Uterus (tissue), 4 donors: ENCODE data around the gene CDK6. TPM values are rescaled to one million over a fixed set of nuclear protein-coding genes. Genes with fewer than 3 reads are reported as not detected.

Source experiments
- DNase-seq, 2 donors: peaks; one replicate each; pipeline ENCODE4 v3.0.0-alpha.2; 2019 to 2020
- H3K27ac ChIP-seq, 2 donors: fragments of 200-600 bp; sonication (generic); 1 replicate in 1 of 2; 2 replicates in 1 of 2; pipeline ENCODE4 v1.5.1; 2016 to 2018
- H3K27me3 ChIP-seq, 2 donors: fragments of 200-600 bp; sonication (generic); one replicate each; pipeline ENCODE4 v1.5.1; 2018 to 2019; ENCODE audit warnings: control low read depth in 1 of 2
- H3K36me3 ChIP-seq, 2 donors: fragments of 200-600 bp; sonication (generic); one replicate each; pipeline ENCODE4 v1.5.1; 2019; ENCODE audit warnings: control low read depth in 1 of 2
- H3K4me1 ChIP-seq, 2 donors: fragments of 200-600 bp; sonication (generic); one replicate each; pipeline ENCODE4 v1.5.1; 2018 to 2019; ENCODE audit warnings: control low read depth in 1 of 2
- H3K4me3 ChIP-seq, 2 donors: fragments of 200-600 bp; sonication (generic); 1 replicate in 1 of 2; 2 replicates in 1 of 2; pipeline ENCODE4 v1.5.1; 2018 to 2019; ENCODE audit warnings: mild to moderate bottlenecking in 1 of 2
- H3K9me3 ChIP-seq, 2 donors: fragments of 200-600 bp; sonication (generic); one replicate each; pipeline ENCODE4 v1.5.1; 2019; ENCODE audit warnings: control low read depth in 1 of 2
- POLR2A ChIP-seq, 2 donors: fragments of 450-650 bp; IDR thresholded peaks; one replicate each; pipeline ENCODE4 v1.6.1; 2016; ENCODE audit warnings: antibody characterized with exemption in 2 of 2, mild to moderate bottlenecking in 1 of 2, moderate library complexity in 1 of 2
- intact Hi-C: fragments of 100-400 bp; cut with DNase I; formaldehyde crosslinking; loops from one replicate; pipeline ENCODE4 v1.15.1; 2023; ENCODE audit warnings: low total_unique reads
- total RNA-seq, 4 donors: library from RNA; depleted of rRNA in 3 of 4; stranded (reverse); fragments of >200 nt in 3 of 4; gene quantifications; one replicate each; pipeline versions ENCODE4 v1.1.0 to v1.2.4, GENCODE V29; 2014 to 2023
- TF ChIP-seq, protein P1 (sequence below), 4 experiments: fragments of 200-600 bp in 2 of 4; fragments of 450-650 bp in 2 of 4; sonication (generic) in 2 of 4; IDR thresholded peaks; one replicate each; pipeline ENCODE4 v1.5.1; 2016 to 2019; ENCODE audit warnings: antibody characterized with exemption in 4 of 4, mild to moderate bottlenecking in 2 of 4, moderate library complexity in 1 of 4
- donor health status: DM: yes; HTN: yes; CAD: no.

The CDK6 gene
- total RNA-seq, 4 donors from 2014 or later = 5.9 to 117 (median 15.2) TPM

DNA sequence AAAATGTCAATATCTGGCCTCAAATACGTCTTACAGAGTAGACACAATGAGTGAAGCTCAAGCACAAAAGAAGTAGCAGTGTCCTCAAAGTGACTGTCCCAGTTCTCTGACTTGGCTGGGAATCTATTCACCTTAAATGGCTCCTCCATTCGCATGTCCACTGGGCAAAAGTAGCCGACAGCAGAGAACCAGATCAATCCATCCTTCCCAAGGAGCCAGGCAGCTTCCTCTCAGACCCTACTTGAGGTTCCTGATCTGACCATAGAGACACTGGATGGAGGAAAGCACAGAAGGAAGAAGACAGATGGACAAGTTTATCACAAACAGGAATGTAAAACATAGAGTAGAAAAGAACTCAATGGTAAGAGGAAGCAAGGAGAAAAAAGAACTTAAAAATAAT lies 53.5 kb downstream of the CDK6 start:
- Histone ChIP-seq H3K27me3 (peaks cover 0 to 3% of the 10 kb centered on the region in 2 donors), H3K4me3 (no peak overlapping the region), H3K4me1 (no peaks in the 10 kb centered on the region), H3K36me3 (no peaks in the 10 kb centered on the region), H3K27ac (no peak overlapping the region), H3K9me3 (no peaks in the 10 kb centered on the region)
- DNase-seq = no peak
- intact Hi-C loops = no loop called here
- TF ChIP-seq, protein P1, sequence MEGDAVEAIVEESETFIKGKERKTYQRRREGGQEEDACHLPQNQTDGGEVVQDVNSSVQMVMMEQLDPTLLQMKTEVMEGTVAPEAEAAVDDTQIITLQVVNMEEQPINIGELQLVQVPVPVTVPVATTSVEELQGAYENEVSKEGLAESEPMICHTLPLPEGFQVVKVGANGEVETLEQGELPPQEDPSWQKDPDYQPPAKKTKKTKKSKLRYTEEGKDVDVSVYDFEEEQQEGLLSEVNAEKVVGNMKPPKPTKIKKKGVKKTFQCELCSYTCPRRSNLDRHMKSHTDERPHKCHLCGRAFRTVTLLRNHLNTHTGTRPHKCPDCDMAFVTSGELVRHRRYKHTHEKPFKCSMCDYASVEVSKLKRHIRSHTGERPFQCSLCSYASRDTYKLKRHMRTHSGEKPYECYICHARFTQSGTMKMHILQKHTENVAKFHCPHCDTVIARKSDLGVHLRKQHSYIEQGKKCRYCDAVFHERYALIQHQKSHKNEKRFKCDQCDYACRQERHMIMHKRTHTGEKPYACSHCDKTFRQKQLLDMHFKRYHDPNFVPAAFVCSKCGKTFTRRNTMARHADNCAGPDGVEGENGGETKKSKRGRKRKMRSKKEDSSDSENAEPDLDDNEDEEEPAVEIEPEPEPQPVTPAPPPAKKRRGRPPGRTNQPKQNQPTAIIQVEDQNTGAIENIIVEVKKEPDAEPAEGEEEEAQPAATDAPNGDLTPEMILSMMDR (IDR thresholded peaks at IDR 0.05) = no peak
- TF ChIP-seq POLR2A (IDR thresholded peaks at IDR 0.05) = no peak

DNA sequence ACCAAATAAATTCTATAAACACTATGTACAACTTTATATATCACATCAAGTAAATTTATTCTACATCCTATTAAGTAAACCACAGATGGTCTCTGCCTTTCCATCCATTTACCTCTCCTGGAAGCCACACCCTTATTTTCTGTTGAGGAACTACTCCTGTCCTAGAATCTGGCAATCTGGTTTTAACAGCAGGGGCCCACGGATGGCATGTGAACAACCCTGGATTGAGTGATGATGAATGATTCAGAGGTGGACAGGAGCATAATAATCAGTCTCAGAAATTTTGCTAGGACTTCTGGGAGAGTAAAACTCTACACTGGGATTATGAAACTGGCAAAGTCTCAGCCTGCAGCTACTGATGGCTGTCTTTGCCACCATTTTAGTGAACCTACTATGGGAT lies 54.1 kb downstream of the CDK6 start:
- Histone ChIP-seq H3K4me1 (no peaks in the 10 kb centered on the region), H3K27ac (no peak overlapping the region), H3K9me3 (no peaks in the 10 kb centered on the region), H3K4me3 (no peak overlapping the region), H3K36me3 (no peaks in the 10 kb centered on the region), H3K27me3 (peaks cover 0 to 3% of the 10 kb centered on the region in 2 donors)
- no peak for DNase-seq
- intact Hi-C loops = no loop called here
- TF ChIP-seq, protein P1 (IDR thresholded peaks at IDR 0.05) = no peak
- TF ChIP-seq POLR2A (IDR thresholded peaks at IDR 0.05) = no peak

DNA sequence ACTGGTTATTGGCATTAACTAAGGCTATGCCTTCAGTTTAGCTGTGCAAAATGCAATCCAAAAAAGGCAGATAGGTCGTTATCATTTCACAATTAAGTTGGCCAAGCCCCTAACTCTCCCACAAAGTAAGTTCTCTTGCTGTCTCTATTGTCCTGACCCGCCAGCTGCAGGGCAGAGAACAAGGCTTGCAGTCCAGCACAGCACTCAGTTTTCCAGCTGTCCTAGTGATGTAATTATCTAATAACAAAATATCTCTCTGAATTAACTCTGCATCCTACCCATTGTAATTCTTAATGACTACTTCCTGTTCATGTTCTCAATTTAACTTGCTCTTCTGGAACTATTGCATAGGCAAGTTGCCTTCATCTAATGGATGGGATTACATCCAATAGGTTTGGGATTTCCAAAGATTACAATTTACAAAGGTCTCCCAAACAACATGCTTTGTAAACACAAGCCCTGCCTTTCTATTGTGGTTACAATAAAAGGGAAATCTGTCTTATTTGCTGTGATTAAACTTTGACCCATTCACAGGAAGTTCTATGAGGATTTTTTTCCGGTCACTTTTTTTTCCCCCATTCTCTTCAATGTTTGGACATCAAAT lies 55.2 kb downstream of the CDK6 start:
- DNase-seq = peak; percentile 30 to 43
- no peak for TF ChIP-seq POLR2A (IDR thresholded peaks at IDR 0.05)

DNA sequence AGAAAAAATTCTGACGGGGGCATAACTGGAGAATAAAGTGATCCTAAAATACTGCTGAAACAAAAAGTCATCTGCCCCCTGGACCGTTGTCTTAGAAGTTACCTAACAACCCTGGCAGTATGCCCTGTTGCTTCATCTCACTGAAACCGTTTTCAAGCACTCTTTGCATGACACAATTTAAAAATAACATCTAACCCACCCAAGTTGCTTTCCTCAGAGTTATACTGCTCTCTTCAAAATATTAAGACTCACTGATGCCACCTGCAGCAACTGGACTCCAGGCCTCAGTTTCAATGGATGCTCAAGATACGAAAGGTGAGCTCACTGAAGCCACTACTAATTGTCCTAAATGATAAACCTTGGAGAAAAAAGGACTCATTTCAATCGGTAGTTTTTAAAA lies 57.4 kb downstream of the CDK6 start:
- peak; percentile 40 to 68 for DNase-seq
- intact Hi-C loops = no loop called here
- H3K4me3 ChIP-seq = no peak overlapping the region

More for the DNA sequence above, 55.2 kb downstream of the CDK6 start:
- Histone ChIP-seq H3K27me3 (peaks cover 0 to 3% of the 10 kb centered on the region in 2 donors), H3K4me1 (no peaks in the 10 kb centered on the region), H3K36me3 (no peaks in the 10 kb centered on the region), H3K27ac (no peak overlapping the region), H3K4me3 (no peak overlapping the region), H3K9me3 (no peaks in the 10 kb centered on the region)
- intact Hi-C loops = no loop called here

DNA sequence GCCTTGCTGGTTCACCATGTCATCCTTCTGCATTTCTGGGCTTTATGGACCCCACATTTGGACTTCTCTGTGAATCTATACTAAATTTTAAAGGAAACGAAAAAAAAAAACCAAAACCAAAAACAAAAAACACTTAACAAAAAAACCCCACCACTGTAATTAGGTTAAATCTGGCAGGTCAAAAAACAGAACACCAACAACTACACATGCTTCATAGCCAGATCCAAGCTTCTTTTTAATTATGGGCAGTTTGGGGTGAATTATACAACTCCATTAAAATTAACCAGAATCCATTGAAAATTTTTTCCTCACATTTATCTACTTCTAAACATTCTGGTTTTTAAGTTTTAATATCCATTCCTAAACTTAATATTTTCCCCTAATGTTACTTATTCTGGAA lies 58.4 kb downstream of the CDK6 start:
- TF ChIP-seq POLR2A (IDR thresholded peaks at IDR 0.05) = no peak
- TF ChIP-seq, protein P1 (IDR thresholded peaks at IDR 0.05) = no peak

More for the DNA sequence above, 57.4 kb downstream of the CDK6 start:
- H3K27ac ChIP-seq = no peak overlapping the region
- TF ChIP-seq POLR2A (IDR thresholded peaks at IDR 0.05) = no peak
- TF ChIP-seq, protein P1 (IDR thresholded peaks at IDR 0.05) = no peak
- no peaks in the 10 kb centered on the region for H3K4me1 ChIP-seq
- H3K9me3 ChIP-seq = no peaks in the 10 kb centered on the region
- H3K27me3 ChIP-seq = peaks cover 0 to 3% of the 10 kb centered on the region in 2 donors
- no peaks in the 10 kb centered on the region for H3K36me3 ChIP-seq

More for the DNA sequence above, 58.4 kb downstream of the CDK6 start:
- Histone ChIP-seq H3K27me3 (peaks cover 0 to 3% of the 10 kb centered on the region in 2 donors), H3K4me1 (no peaks in the 10 kb centered on the region), H3K9me3 (no peaks in the 10 kb centered on the region), H3K36me3 (no peaks in the 10 kb centered on the region), H3K27ac (no peak overlapping the region), H3K4me3 (no peak overlapping the region)
- no peak for DNase-seq
- intact Hi-C loops = no loop called here
